GM21526 (cell line): ENCODE results near the gene TTC34.

Experiments
- ATAC-seq: cut with Tn5 transposase; IDR thresholded peaks from one replicate; pipeline ENCODE4 v1.9.1; 2021; ENCODE audit warnings: moderate library complexity; ENCODE audit not compliant: unreplicated experiment, low FRiP score

TTC34 gene

GRCh38 chr1:2814511-2815075 is 13.1 kb upstream of the TTC34 start:
- ATAC-seq, result no peak

- no peak for ATAC-seq
Measured at GRCh38 chr1:2812939-2813653, 11.6 kb upstream of the TTC34 start.

GRCh38 chr1:2812136-2812535 is 10.6 kb upstream of the TTC34 start:
- no peak for ATAC-seq

- no peak for ATAC-seq
Measured at GRCh38 chr1:2811533-2811918, 10.0 kb upstream of the TTC34 start.

GRCh38 chr1:2810899-2811532 is 9.5 kb upstream of the TTC34 start:
- no peak for ATAC-seq

- no peak for ATAC-seq
Measured at GRCh38 chr1:2810281-2810680, 8.8 kb upstream of the TTC34 start.

- no peak for ATAC-seq
Measured at GRCh38 chr1:2809656-2810055, 8.2 kb upstream of the TTC34 start.

- no peak for ATAC-seq
Measured at GRCh38 chr1:2808831-2809605, 7.5 kb upstream of the TTC34 start.

GRCh38 chr1:2808386-2808705 is 6.9 kb upstream of the TTC34 start:
- ATAC-seq, result no peak

GRCh38 chr1:2807678-2808385 is 6.3 kb upstream of the TTC34 start:
- ATAC-seq, result no peak

GRCh38 chr1:2807036-2807435 is 5.5 kb upstream of the TTC34 start:
- ATAC-seq, result no peak

GRCh38 chr1:2806591-2806990 is 5.1 kb upstream of the TTC34 start:
- ATAC-seq, result no peak

- ATAC-seq, result no peak
Measured at GRCh38 chr1:2805801-2806430, 4.4 kb upstream of the TTC34 start.

- no peak for ATAC-seq
Measured at GRCh38 chr1:2804628-2805351, 3.3 kb upstream of the TTC34 start.

- no peak for ATAC-seq
Measured at GRCh38 chr1:2803931-2804627, 2.6 kb upstream of the TTC34 start.

- ATAC-seq, result no peak
Measured at GRCh38 chr1:2803086-2803930, 1.8 kb upstream of the TTC34 start.

- no peak for ATAC-seq
Measured at GRCh38 chr1:2802421-2802961, 998 bp upstream of the TTC34 start.

GRCh38 chr1:2801046-2801445 is 447 bp downstream of the TTC34 start:
- ATAC-seq, result no peak
